Liver (tissue), 9 donors: Measurements from ENCODE around the gene CAPN10. TPM values are rescaled to one million over a fixed set of nuclear protein-coding genes. Genes with fewer than 3 reads are reported as not detected.
"Not testable (repeated sequence)": the region's sequence is repeated elsewhere in the genome, so short reads cannot be mapped to it uniquely, and the experiment has no call there.

Source experiments
- DNase-seq: peaks from one replicate; pipeline ENCODE4 v3.0.0-alpha.2; 2017; ENCODE audit warnings: low spot score
- H3K27ac ChIP-seq, 2 donors: one replicate each; pipeline ENCODE4 v1.7.0; 2013; ENCODE audit warnings: inconsistent platforms in 2 of 2, low read length in 2 of 2, control low read depth in 1 of 2, low read depth in 1 of 2, mild to moderate bottlenecking in 1 of 2
- H3K27me3 ChIP-seq, 4 donors: one replicate each; pipeline versions ENCODE4 v1.6.1 to v1.7.0; 2013; ENCODE audit warnings: low read length in 3 of 4, inconsistent platforms in 1 of 4, mild to moderate bottlenecking in 1 of 4, moderate library complexity in 1 of 4; ENCODE audit not compliant: control insufficient read depth in 4 of 4, insufficient read depth in 4 of 4
- H3K36me3 ChIP-seq, 4 donors: one replicate each; pipeline versions ENCODE4 v1.6.1 to v1.7.0; 2013; ENCODE audit warnings: low read length in 3 of 4, mild to moderate bottlenecking in 3 of 4, low read depth in 1 of 4, moderate library complexity in 1 of 4; ENCODE audit not compliant: control insufficient read depth in 4 of 4, insufficient read depth in 3 of 4
- H3K4me1 ChIP-seq, 4 donors: one replicate each; pipeline versions ENCODE4 v1.6.1 to v1.7.0; 2013; ENCODE audit warnings: low read length in 3 of 4, mild to moderate bottlenecking in 3 of 4, moderate library complexity in 1 of 4; ENCODE audit not compliant: control insufficient read depth in 4 of 4, insufficient read depth in 4 of 4
- H3K4me3 ChIP-seq, 3 donors: one replicate each; pipeline versions ENCODE4 v1.6.1 to v1.7.0; 2013; ENCODE audit warnings: low read length in 3 of 3, control low read depth in 1 of 3, low read depth in 1 of 3, mild to moderate bottlenecking in 1 of 3
- H3K9ac ChIP-seq, 2 donors: one replicate each; pipeline ENCODE4 v1.7.0; 2013; ENCODE audit warnings: low read length in 2 of 2, mild to moderate bottlenecking in 2 of 2, moderate library complexity in 2 of 2, control low read depth in 1 of 2, low read depth in 1 of 2
- H3K9me3 ChIP-seq, 4 donors: one replicate each; pipeline versions ENCODE4 v1.6.1 to v1.7.0; 2013; ENCODE audit warnings: low read length in 3 of 4; ENCODE audit not compliant: control insufficient read depth in 4 of 4
- CTCF ChIP-seq: fragments of 150-350 bp; IDR thresholded peaks from 2 replicates; pipeline ENCODE4 v1.5.1; 2017; ENCODE audit warnings: improper control_type of control experiment, low read depth, low read length; ENCODE audit not compliant: missing input control
- EGR1 ChIP-seq, 2 donors: IDR thresholded peaks; 2 replicates each; pipeline ENCODE4 v1.6.1; 2016 to 2018; ENCODE audit warnings: antibody characterized with exemption in 2 of 2, low read depth in 2 of 2
- FOXA1 ChIP-seq: IDR thresholded peaks from 2 replicates; pipeline ENCODE4 v1.6.1; 2016; ENCODE audit warnings: antibody characterized with exemption
- GABPA ChIP-seq, 2 donors: IDR thresholded peaks in 1 of 2; conservative IDR thresholded peaks in 1 of 2; 2 replicates each; pipeline ENCODE4 v1.6.1; 2016; ENCODE audit warnings: antibody characterized with exemption in 2 of 2, mild to moderate bottlenecking in 1 of 2, moderate library complexity in 1 of 2
- JUND ChIP-seq, 2 donors: IDR thresholded peaks; 2 replicates each; pipeline ENCODE4 v1.6.1; 2016; ENCODE audit warnings: antibody characterized with exemption in 2 of 2
- MAX ChIP-seq: IDR thresholded peaks from 2 replicates; pipeline ENCODE4 v1.6.1; 2016; ENCODE audit warnings: antibody characterized with exemption
- NR2F2 ChIP-seq: IDR thresholded peaks from 2 replicates; pipeline ENCODE4 v1.6.1; 2016; ENCODE audit warnings: antibody characterized with exemption
- RAD21 ChIP-seq, 2 donors: IDR thresholded peaks; 2 replicates each; pipeline ENCODE4 v1.6.1; 2016; ENCODE audit warnings: antibody characterized with exemption in 2 of 2, mild to moderate bottlenecking in 2 of 2
- SP1 ChIP-seq: IDR thresholded peaks from 2 replicates; pipeline ENCODE4 v1.6.1; 2018; ENCODE audit warnings: antibody characterized with exemption, mild to moderate bottlenecking
- TAF1 ChIP-seq: conservative IDR thresholded peaks from 2 replicates; pipeline ENCODE4 v1.6.1; 2016; ENCODE audit warnings: antibody characterized with exemption, mild to moderate bottlenecking
- ZBTB33 ChIP-seq: IDR thresholded peaks from 2 replicates; pipeline ENCODE4 v1.6.1; 2016; ENCODE audit warnings: antibody characterized with exemption
- WGBS: extraction: QIAGEN DNeasy Blood & Tissue Kit; methylation state at CpG from one replicate; pipeline ENCODE4 v1.1.7; 2013; 5-methylcytosine and 5-hydroxymethylcytosine counted together
- polyA plus RNA-seq, 2 donors: library from polyadenylated mRNA; stranded (reverse) in 1 of 2; unstranded in 1 of 2; fragments of 200-250 nt in 1 of 2; fragments of >200 nt in 1 of 2; fragmentation: Nextera tagmentation in 1 of 2; extraction: Ambion mirVana in 1 of 2; gene quantifications; one replicate each; pipeline versions ENCODE4 v1.2.1 to v1.2.3, GENCODE V29; 2013 to 2015
- total RNA-seq, 2 donors: library from RNA; depleted of rRNA; stranded (reverse); fragments of >200 nt; gene quantifications; one replicate each; pipeline ENCODE4 v1.2.3, GENCODE V29; 2014
- TF ChIP-seq, protein P1 (sequence below): IDR thresholded peaks from 2 replicates; pipeline ENCODE4 v1.6.1; 2016; ENCODE audit warnings: antibody characterized with exemption
- donor health status: healthy.
- donor health status: healthy.
- donor health status: healthy.
- donor health status: healthy.
- donor health status: healthy.

CAPN10 gene
- total and polyA plus RNA-seq, 4 donors = 4.8 to 11.3 (median 6.5) TPM

DNA sequence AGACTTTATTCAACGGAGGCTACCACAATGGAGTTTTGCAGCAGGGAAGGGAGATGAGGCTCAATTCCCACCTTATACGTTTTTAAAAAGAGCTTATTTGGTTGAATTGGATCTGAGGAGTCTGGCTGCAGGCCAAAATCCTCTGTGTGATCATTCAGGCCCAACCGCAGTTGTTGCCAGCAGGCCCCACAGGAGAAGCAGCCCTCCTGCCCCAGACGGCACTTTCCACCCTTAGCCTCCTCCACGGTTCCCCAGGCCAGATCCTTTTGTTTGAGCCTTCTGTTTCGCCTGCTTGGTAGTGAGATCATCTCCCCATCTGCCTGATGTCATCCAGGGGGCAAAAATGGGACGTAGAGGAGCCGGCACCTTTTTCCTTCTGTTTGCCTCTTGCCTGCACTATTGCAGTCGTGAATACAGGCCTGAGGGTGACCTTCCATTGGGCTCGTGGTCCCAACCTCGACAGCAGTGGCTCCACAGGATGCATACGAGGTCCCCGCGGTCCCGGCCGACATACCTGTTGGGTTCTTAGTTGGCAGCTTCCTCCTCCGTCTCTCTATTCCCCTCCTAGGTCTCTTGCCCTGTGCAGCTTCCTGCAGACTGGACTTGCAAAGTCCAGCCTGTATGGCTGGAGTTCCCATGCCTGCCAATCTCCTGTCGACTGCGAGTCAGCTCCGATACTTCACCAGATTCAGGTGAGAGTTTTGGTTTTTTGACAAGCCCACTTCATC lies 29.4 kb downstream of the CAPN10 start:
- Histone ChIP-seq H3K36me3 (no peaks in the 10 kb centered on the region), H3K27me3 (no peaks in the 10 kb centered on the region), H3K4me1 (peaks cover 0 to 3% (median 0%) of the 10 kb centered on the region in 4 donors), H3K27ac (no peak overlapping the region), H3K4me3 (no peak overlapping the region), H3K9me3 (peaks cover 0 to 3% (median 0%) of the 10 kb centered on the region in 4 donors), H3K9ac (no peak overlapping the region)
- WGBS = 88% methylated on average over 20 of the region's 20 CpGs
- TF ChIP-seq TAF1 (no peak), NR2F2 (no peak), RAD21 (IDR thresholded peaks at IDR 0.05) (no peak), SP1 (no peak), ZBTB33 (no peak), GABPA (IDR thresholded peaks at IDR 0.05 in 1 of 2, conservative IDR thresholded peaks at IDR 0.05 in 1 of 2) (no peak), MAX (no peak), JUND (IDR thresholded peaks at IDR 0.05) (no peak), EGR1 (IDR thresholded peaks at IDR 0.05; ENCODE audit: low read depth in 2 of 2) (no peak), FOXA1 (no peak), CTCF (no peak)
- TF ChIP-seq, protein P1, sequence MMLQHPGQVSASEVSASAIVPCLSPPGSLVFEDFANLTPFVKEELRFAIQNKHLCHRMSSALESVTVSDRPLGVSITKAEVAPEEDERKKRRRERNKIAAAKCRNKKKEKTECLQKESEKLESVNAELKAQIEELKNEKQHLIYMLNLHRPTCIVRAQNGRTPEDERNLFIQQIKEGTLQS = no peak
- DNase-seq = no peak

GRCh38 chr2:240616860-240617666 lies 30.5 kb downstream of the CAPN10 start:
- 88% methylated on average over 5 of the region's 5 CpGs for WGBS
- not testable (repeated sequence) for DNase-seq, H3K9me3 ChIP-seq, H3K36me3 ChIP-seq, H3K27ac ChIP-seq, H3K27me3 ChIP-seq, H3K4me3 ChIP-seq, H3K9ac ChIP-seq, H3K4me1 ChIP-seq
